GM23338 (cell line): ENCODE measurements around the gene KCTD13. TPM values are rescaled to one million over a fixed set of nuclear protein-coding genes. Genes with fewer than 3 reads are reported as not detected.
A peak's percentile ranks its signal among the peaks of the same experiment; 100 is the strongest.

Experiments
- ATAC-seq: fragments of 200-7000 bp; cut with Tn5 transposase; 3 replicates; pipeline ENCODE4 v1.9.1; 2020
- DNase-seq: peaks from one replicate; pipeline ENCODE4 v3.0.0-alpha.2; 2015; ENCODE audit warnings: low spot score
- H2AFZ ChIP-seq: fragments of 200-600 bp; sonication (generic); 2 replicates; pipeline ENCODE4 v1.8.0; 2016; ENCODE audit warnings: antibody characterized with exemption, mild to moderate bottlenecking, moderate library complexity
- H3F3A ChIP-seq: fragments of 200-600 bp; sonication (generic); replicated peaks from 2 replicates; pipeline ENCODE4 v1.8.0; 2017; ENCODE audit warnings: antibody characterized with exemption, mixed run types, low read depth
- H3K27ac ChIP-seq: fragments of 200-600 bp; sonication (generic); 2 replicates; pipeline ENCODE4 v1.6.1; 2016; ENCODE audit warnings: low read depth
- H3K27me3 ChIP-seq: fragments of 200-600 bp; sonication (generic); 2 replicates; pipeline ENCODE4 v1.8.0; 2016; ENCODE audit warnings: mild to moderate bottlenecking, mixed run types, moderate library complexity; ENCODE audit not compliant: insufficient read depth
- H3K36me3 ChIP-seq: fragments of 200-600 bp; sonication (generic); 2 replicates; pipeline ENCODE4 v1.8.0; 2016; ENCODE audit warnings: mild to moderate bottlenecking; ENCODE audit not compliant: insufficient read depth
- H3K4me1 ChIP-seq: fragments of 200-600 bp; sonication (generic); 2 replicates; pipeline ENCODE4 v1.8.0; 2016; ENCODE audit warnings: mild to moderate bottlenecking, moderate library complexity; ENCODE audit not compliant: insufficient read depth
- H3K4me2 ChIP-seq: fragments of 200-600 bp; sonication (generic); 2 replicates; pipeline ENCODE4 v1.7.1; 2017; ENCODE audit warnings: mixed run types
- H3K4me3 ChIP-seq: fragments of 200-600 bp; sonication (generic); 2 replicates; pipeline ENCODE4 v1.6.1; 2016; ENCODE audit warnings: mixed run types
- H3K79me2 ChIP-seq: fragments of 200-600 bp; sonication (generic); replicated peaks from 2 replicates; pipeline ENCODE4 v1.8.0; 2017; ENCODE audit warnings: mild to moderate bottlenecking; ENCODE audit not compliant: insufficient read depth
- H3K9me2 ChIP-seq: fragments of 200-600 bp; sonication (generic); 2 replicates; pipeline ENCODE4 v1.8.0; 2017; ENCODE audit not compliant: insufficient read depth
- H4K20me1 ChIP-seq: fragments of 200-600 bp; sonication (generic); replicated peaks from 2 replicates; pipeline ENCODE4 v1.8.0; 2017; ENCODE audit warnings: mild to moderate bottlenecking; ENCODE audit not compliant: insufficient read depth
- H3K27ac Mint-ChIP-seq: 2 replicates; pipeline ENCODE4 v1.8.0; 2020; ENCODE audit warnings: inconsistent platforms, mild to moderate bottlenecking, moderate library complexity, mixed read lengths
- H3K27me3 Mint-ChIP-seq: 3 replicates; pipeline ENCODE4 v1.8.0; 2022; ENCODE audit warnings: low read depth, mild to moderate bottlenecking, moderate library complexity, mixed read lengths, inconsistent platforms; ENCODE audit not compliant: insufficient read depth, poor library complexity
- H3K36me3 Mint-ChIP-seq: 3 replicates; pipeline ENCODE4 v1.8.0; 2021; ENCODE audit warnings: low read depth, mild to moderate bottlenecking, inconsistent platforms, moderate library complexity, mixed read lengths
- H3K4me1 Mint-ChIP-seq: 3 replicates; pipeline ENCODE4 v1.8.0; 2020; ENCODE audit warnings: mild to moderate bottlenecking, inconsistent platforms, mixed read lengths
- H3K4me3 Mint-ChIP-seq: 3 replicates; pipeline ENCODE4 v1.8.0; 2021; ENCODE audit warnings: moderate library complexity, mild to moderate bottlenecking, inconsistent platforms, mixed read lengths
- H3K9me3 Mint-ChIP-seq: 3 replicates; pipeline ENCODE4 v1.8.0; 2020; ENCODE audit warnings: moderate library complexity, mild to moderate bottlenecking, inconsistent platforms, mixed read lengths
- CREB1 ChIP-seq: fragments of 250-450 bp; sonication (Bioruptor Pico); IDR thresholded peaks from 2 replicates; pipeline ENCODE4 v1.5.0; 2020; ENCODE audit warnings: low read depth, mild to moderate bottlenecking, moderate library complexity
- EZH2 ChIP-seq: fragments of 200-600 bp; sonication (generic); IDR thresholded peaks from one replicate; pipeline ENCODE4 v1.8.0; 2017; ENCODE audit warnings: antibody characterized with exemption, mild to moderate bottlenecking, low read depth; ENCODE audit not compliant: unreplicated experiment
- EZH2phosphoT487 ChIP-seq: fragments of 200-600 bp; sonication (generic); IDR thresholded peaks from one replicate; pipeline ENCODE4 v1.8.1; 2018; ENCODE audit warnings: antibody characterized with exemption; ENCODE audit not compliant: unreplicated experiment
- JUNB ChIP-seq: IDR thresholded peaks from one replicate; pipeline ENCODE4 v1.6.1; 2016; ENCODE audit warnings: antibody characterized with exemption; ENCODE audit not compliant: unreplicated experiment
- NANOG ChIP-seq: IDR thresholded peaks from 2 replicates; pipeline ENCODE4 v1.6.1; 2016; ENCODE audit warnings: antibody characterized with exemption, borderline replicate concordance
- POLR2AphosphoS5 ChIP-seq: IDR thresholded peaks from 2 replicates; pipeline ENCODE4 v1.6.1; 2016; ENCODE audit warnings: antibody characterized with exemption, low read depth
- STAT1 ChIP-seq: IDR thresholded peaks from one replicate; pipeline ENCODE4 v1.6.1; 2016; ENCODE audit warnings: antibody characterized with exemption; ENCODE audit not compliant: unreplicated experiment
- ZNF114 ChIP-seq: fragments of 250-450 bp; sonication (Bioruptor Pico); IDR thresholded peaks from 2 replicates; pipeline ENCODE4 v1.5.0; 2020; ENCODE audit warnings: mild to moderate bottlenecking, moderate library complexity
- ZNF331 ChIP-seq: fragments of 250-450 bp; sonication (Bioruptor Pico); IDR thresholded peaks from 2 replicates; pipeline ENCODE4 v1.5.0; 2020; ENCODE audit warnings: low read depth, mild to moderate bottlenecking, moderate library complexity
- polyA plus RNA-seq: library from polyadenylated mRNA; unstranded; fragments of >200 nt; fragmentation: Nextera tagmentation; extraction: Ambion mirVana; gene quantifications from 2 replicates; pipeline ENCODE4 v1.2.1, GENCODE V29; 2016
- total RNA-seq: library from RNA; depleted of rRNA; stranded (reverse); fragments of >200 nt; shearing (Covaris generic); gene quantifications from 2 replicates; pipeline ENCODE4 v1.2.3, GENCODE V29; 2014
- TF ChIP-seq, protein P1 (sequence below), 2 experiments: fragments of 200-600 bp in 1 of 2; sonication (generic) in 1 of 2; conservative IDR thresholded peaks; 2 replicates each; pipeline versions ENCODE4 v1.5.1 to v1.6.1; 2016 to 2017; ENCODE audit warnings: antibody characterized with exemption in 2 of 2, low read depth in 2 of 2, mild to moderate bottlenecking in 2 of 2, moderate library complexity in 1 of 2
- TF ChIP-seq, protein P2 (sequence below): fragments of 250-450 bp; sonication (Bioruptor Pico); IDR thresholded peaks from 2 replicates; pipeline ENCODE4 v1.5.0; 2020; ENCODE audit warnings: mild to moderate bottlenecking, moderate library complexity
- TF ChIP-seq, protein P3 (sequence below): IDR thresholded peaks from one replicate; pipeline ENCODE4 v1.6.1; 2018; ENCODE audit warnings: antibody characterized with exemption; ENCODE audit not compliant: unreplicated experiment
- TF ChIP-seq, protein P4 (sequence below): IDR thresholded peaks from 2 replicates; pipeline ENCODE4 v1.6.1; 2016; ENCODE audit warnings: antibody characterized with exemption

The KCTD13 gene
- total and polyA plus RNA-seq, 2 experiments from 2014 or later, result 10.1 to 12.2 TPM

DNA sequence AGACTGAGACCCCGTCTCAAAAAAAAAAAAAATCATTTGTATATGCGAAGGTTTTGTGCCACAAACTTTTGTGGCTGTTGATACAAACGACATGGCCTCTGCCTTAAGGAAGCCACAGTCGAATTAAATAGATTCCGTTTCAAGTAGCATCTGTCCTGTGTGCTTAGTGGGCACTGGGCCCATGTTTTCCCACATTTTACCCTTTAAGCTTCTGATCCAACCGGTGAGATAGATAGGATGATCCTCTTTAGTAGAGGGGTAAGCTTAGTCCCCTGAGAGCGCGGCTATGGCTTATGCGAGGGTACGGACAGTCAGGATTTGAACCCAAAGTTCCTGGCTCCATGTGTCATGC is 35.1 kb upstream of the KCTD13 start:
- Histone ChIP-seq H3K36me3 (no peaks in the 10 kb centered on the region), H3K27me3 (no peaks in the 10 kb centered on the region), H3K27ac (no peak overlapping the region), H3F3A (0 out of 2 replicates have a peak, but pooled peaks cover 6% of the 10 kb centered on the region), H3K4me3 (peak overlapping the region; percentile 83), H3K4me1 (peaks cover 6% of the 10 kb centered on the region), H3K4me2 (peak overlapping the region; percentile 88), H4K20me1 (no peaks in the 10 kb centered on the region), H3K9me2 (no peaks in the 10 kb centered on the region), H3K79me2 (no peaks in the 10 kb centered on the region), H2AFZ (peak overlapping the region; percentile 85)
- H3K4me3 Mint-ChIP-seq, result peak overlapping the region; percentile 84
- H3K36me3 Mint-ChIP-seq, result peaks cover 5% of the 10 kb centered on the region; the same call in 1 of the 3 replicates
- ATAC-seq (no peak), DNase-seq (no peak)
- peaks cover 16% of the 10 kb centered on the region for H3K4me1 Mint-ChIP-seq
- H3K27me3 Mint-ChIP-seq, result peaks cover 10% of the 10 kb centered on the region
- no peaks in the 10 kb centered on the region for H3K9me3 Mint-ChIP-seq
- no peak for TF ChIP-seq ZNF114 (CRISPR knock-in tag)
- TF ChIP-seq EZH2, result no peak
- TF ChIP-seq, protein P1, sequence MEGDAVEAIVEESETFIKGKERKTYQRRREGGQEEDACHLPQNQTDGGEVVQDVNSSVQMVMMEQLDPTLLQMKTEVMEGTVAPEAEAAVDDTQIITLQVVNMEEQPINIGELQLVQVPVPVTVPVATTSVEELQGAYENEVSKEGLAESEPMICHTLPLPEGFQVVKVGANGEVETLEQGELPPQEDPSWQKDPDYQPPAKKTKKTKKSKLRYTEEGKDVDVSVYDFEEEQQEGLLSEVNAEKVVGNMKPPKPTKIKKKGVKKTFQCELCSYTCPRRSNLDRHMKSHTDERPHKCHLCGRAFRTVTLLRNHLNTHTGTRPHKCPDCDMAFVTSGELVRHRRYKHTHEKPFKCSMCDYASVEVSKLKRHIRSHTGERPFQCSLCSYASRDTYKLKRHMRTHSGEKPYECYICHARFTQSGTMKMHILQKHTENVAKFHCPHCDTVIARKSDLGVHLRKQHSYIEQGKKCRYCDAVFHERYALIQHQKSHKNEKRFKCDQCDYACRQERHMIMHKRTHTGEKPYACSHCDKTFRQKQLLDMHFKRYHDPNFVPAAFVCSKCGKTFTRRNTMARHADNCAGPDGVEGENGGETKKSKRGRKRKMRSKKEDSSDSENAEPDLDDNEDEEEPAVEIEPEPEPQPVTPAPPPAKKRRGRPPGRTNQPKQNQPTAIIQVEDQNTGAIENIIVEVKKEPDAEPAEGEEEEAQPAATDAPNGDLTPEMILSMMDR (conservative IDR thresholded peaks at IDR 0.05; ENCODE audit: low read depth in 2 of 2), result no peak
- no peak for TF ChIP-seq CREB1
- TF ChIP-seq ZNF331 (CRISPR knock-in tag), result no peak
- no peak for TF ChIP-seq POLR2AphosphoS5
- no peak for TF ChIP-seq JUNB
- TF ChIP-seq NANOG, result no peak
- TF ChIP-seq, protein P2, sequence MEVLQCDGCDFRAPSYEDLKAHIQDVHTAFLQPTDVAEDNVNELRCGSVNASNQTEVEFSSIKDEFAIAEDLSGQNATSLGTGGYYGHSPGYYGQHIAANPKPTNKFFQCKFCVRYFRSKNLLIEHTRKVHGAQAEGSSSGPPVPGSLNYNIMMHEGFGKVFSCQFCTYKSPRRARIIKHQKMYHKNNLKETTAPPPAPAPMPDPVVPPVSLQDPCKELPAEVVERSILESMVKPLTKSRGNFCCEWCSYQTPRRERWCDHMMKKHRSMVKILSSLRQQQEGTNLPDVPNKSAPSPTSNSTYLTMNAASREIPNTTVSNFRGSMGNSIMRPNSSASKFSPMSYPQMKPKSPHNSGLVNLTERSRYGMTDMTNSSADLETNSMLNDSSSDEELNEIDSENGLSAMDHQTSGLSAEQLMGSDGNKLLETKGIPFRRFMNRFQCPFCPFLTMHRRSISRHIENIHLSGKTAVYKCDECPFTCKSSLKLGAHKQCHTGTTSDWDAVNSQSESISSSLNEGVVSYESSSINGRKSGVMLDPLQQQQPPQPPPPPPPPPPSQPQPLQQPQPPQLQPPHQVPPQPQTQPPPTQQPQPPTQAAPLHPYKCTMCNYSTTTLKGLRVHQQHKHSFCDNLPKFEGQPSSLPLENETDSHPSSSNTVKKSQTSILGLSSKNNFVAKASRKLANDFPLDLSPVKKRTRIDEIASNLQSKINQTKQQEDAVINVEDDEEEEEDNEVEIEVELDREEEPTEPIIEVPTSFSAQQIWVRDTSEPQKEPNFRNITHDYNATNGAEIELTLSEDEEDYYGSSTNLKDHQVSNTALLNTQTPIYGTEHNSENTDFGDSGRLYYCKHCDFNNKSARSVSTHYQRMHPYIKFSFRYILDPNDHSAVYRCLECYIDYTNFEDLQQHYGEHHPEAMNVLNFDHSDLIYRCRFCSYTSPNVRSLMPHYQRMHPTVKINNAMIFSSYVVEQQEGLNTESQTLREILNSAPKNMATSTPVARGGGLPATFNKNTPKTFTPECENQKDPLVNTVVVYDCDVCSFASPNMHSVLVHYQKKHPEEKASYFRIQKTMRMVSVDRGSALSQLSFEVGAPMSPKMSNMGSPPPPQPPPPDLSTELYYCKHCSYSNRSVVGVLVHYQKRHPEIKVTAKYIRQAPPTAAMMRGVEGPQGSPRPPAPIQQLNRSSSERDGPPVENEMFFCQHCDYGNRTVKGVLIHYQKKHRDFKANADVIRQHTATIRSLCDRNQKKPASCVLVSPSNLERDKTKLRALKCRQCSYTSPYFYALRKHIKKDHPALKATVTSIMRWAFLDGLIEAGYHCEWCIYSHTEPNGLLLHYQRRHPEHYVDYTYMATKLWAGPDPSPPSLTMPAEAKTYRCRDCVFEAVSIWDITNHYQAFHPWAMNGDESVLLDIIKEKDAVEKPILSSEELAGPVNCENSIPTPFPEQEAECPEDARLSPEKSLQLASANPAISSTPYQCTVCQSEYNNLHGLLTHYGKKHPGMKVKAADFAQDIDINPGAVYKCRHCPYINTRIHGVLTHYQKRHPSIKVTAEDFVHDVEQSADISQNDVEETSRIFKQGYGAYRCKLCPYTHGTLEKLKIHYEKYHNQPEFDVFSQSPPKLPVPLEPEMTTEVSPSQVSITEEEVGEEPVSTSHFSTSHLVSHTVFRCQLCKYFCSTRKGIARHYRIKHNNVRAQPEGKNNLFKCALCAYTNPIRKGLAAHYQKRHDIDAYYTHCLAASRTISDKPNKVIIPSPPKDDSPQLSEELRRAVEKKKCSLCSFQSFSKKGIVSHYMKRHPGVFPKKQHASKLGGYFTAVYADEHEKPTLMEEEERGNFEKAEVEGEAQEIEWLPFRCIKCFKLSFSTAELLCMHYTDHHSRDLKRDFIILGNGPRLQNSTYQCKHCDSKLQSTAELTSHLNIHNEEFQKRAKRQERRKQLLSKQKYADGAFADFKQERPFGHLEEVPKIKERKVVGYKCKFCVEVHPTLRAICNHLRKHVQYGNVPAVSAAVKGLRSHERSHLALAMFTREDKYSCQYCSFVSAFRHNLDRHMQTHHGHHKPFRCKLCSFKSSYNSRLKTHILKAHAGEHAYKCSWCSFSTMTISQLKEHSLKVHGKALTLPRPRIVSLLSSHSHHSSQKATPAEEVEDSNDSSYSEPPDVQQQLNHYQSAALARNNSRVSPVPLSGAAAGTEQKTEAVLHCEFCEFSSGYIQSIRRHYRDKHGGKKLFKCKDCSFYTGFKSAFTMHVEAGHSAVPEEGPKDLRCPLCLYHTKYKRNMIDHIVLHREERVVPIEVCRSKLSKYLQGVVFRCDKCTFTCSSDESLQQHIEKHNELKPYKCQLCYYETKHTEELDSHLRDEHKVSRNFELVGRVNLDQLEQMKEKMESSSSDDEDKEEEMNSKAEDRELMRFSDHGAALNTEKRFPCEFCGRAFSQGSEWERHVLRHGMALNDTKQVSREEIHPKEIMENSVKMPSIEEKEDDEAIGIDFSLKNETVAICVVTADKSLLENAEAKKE (CRISPR knock-in tag), result no peak
- TF ChIP-seq, protein P3, sequence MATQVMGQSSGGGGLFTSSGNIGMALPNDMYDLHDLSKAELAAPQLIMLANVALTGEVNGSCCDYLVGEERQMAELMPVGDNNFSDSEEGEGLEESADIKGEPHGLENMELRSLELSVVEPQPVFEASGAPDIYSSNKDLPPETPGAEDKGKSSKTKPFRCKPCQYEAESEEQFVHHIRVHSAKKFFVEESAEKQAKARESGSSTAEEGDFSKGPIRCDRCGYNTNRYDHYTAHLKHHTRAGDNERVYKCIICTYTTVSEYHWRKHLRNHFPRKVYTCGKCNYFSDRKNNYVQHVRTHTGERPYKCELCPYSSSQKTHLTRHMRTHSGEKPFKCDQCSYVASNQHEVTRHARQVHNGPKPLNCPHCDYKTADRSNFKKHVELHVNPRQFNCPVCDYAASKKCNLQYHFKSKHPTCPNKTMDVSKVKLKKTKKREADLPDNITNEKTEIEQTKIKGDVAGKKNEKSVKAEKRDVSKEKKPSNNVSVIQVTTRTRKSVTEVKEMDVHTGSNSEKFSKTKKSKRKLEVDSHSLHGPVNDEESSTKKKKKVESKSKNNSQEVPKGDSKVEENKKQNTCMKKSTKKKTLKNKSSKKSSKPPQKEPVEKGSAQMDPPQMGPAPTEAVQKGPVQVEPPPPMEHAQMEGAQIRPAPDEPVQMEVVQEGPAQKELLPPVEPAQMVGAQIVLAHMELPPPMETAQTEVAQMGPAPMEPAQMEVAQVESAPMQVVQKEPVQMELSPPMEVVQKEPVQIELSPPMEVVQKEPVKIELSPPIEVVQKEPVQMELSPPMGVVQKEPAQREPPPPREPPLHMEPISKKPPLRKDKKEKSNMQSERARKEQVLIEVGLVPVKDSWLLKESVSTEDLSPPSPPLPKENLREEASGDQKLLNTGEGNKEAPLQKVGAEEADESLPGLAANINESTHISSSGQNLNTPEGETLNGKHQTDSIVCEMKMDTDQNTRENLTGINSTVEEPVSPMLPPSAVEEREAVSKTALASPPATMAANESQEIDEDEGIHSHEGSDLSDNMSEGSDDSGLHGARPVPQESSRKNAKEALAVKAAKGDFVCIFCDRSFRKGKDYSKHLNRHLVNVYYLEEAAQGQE, result no peak
- TF ChIP-seq, protein P4, sequence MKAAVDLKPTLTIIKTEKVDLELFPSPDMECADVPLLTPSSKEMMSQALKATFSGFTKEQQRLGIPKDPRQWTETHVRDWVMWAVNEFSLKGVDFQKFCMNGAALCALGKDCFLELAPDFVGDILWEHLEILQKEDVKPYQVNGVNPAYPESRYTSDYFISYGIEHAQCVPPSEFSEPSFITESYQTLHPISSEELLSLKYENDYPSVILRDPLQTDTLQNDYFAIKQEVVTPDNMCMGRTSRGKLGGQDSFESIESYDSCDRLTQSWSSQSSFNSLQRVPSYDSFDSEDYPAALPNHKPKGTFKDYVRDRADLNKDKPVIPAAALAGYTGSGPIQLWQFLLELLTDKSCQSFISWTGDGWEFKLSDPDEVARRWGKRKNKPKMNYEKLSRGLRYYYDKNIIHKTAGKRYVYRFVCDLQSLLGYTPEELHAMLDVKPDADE, result no peak
- TF ChIP-seq STAT1, result no peak
- TF ChIP-seq EZH2phosphoT487, result no peak
- H3K27ac Mint-ChIP-seq, result peak overlapping the region; percentile 75
